ENCODE results near the gene PLD4.

The PLD4 gene

GRCh38 chr14:104976198-104977007, 51.7 kb downstream of the PLD4 start:
- DNase-seq, result no peak

DNA sequence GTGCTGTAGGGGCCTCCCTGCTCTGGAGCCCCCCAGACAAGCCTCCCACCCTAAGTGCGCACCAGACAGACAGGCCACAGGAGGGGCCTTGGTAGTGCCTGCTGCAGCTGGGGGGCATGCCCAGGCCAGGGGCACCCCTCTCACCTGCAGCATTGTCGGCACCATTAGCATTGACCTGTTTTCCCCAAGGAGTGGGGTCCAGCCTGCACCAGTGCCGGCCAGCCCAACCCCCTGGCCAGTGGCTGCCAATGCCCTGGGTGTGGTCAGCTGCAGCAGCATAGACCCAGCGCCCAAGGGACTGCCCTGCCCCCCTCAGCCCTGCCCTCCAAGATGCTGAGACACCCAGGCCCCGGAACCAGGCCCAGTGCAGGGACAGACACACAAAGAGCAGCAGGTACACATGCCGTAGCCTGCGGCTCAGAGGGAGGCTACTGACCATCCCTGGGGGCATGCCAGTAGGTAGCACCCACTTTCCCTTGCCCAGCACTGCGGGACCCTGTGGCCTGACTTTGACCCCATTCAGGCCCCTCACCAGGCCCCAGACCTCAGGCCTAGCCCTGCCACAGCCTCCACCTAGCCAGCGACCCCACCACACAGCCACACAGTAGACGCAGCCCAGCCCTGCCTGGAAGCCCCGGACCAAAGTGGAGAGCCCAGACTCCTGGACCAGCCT, 52.5 kb downstream of the PLD4 start:
- DNase-seq, result no peak

DNA sequence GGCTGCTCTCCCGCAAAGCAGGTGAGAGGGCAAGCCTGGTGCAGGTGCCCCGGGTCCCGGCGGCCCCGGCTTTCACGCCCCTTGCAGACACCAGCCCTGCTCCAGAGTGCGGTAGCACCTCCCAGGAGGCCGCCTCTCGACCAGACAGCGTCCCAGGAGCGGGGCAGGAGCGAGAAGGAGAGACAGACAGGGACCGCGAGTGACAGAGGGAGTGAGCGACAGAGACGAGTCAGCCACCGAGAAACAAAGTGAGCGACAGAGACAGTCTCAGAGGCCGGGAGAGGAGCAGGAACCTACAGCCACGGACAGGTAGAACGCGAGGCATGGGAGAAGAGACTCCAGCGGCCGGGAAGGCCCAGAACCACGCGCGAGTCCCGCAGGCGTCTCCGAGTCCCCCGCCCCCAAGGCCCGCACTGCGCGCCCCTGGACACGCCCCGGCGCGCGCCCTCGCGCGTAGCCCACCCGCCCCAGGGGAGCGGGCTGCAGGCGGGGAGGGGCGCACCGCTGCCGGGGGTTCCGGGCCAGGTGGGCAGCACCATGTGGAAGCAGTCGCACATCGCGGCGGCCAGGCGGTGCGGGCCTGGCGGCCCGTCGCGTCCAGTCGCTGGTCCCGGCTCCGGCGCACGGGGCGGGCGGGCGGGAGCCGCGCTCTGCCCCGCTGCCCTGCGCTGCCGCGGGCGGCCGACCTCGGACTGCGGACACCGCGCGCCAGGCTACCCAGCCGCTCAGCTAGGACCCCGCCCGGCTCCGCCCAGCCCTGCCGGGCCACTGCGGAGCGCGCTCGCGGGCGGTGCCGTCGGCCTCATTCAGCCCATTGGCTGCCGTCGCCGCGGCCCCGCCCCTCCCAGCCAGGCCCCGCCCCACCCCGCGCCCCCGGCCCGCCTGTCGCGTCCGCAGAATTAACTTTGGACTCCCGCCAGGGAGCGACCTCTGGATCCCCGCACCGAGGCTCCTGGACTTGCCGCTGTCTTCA, 53.3 kb downstream of the PLD4 start, which contains the start of gene AHNAK2:
AHNAK2 (minus strand) TSS at position 694 of the 973 bp plus-strand sequence; CDS start at position 557, 137 bp downstream.
- no peak for DNase-seq

- no peak for DNase-seq
Measured at GRCh38 chr14:104978746-104979691, 54.3 kb downstream of the PLD4 start.

- no peak for DNase-seq
Measured at GRCh38 chr14:104979758-104980610, 55.3 kb downstream of the PLD4 start.

DNA sequence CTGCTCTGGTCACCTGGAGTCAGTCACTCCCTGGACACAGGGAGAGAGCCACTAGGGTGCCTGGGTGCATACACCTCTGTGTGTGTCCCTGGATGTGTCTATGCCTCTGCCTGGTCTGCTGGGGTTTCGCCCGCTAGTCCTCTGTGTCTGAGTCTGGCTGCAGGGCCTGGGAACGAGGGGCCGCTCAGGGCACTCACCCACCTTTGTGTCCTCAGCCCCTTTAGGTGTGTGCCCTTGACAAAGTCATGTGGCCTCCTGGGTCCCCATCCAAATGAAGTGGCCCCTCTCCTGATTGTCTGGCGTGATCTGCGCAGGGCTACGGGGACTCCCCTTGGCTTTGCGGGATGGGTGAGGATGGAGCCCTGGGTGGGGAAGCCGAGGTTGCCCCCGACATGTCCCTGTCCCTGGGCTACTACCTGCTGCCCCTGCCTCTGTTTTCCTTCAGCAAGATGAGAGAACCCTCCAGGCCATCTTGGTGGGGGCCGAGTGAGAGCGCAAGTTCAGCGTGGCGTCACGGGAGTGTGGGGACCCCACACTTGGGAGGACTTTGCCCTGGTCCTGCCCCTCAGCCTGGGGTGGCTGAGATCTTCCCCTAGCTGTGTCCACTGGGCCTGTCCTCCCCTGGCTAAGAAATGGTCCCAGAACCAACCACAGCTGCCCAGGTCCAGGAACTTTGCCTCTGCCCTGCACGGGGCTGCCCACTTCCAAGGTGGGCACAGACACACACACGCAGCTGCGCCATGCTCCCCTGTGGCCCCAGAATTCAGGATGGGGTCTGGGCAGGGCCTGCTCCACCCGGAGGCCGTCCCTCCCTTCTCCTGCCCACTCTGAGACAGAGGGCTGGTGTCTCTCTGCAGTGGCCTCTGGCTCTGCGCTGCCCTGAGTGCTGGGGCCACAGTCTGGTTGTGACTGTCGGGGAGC, 56.2 kb downstream of the PLD4 start:
- no peak for DNase-seq

DNA sequence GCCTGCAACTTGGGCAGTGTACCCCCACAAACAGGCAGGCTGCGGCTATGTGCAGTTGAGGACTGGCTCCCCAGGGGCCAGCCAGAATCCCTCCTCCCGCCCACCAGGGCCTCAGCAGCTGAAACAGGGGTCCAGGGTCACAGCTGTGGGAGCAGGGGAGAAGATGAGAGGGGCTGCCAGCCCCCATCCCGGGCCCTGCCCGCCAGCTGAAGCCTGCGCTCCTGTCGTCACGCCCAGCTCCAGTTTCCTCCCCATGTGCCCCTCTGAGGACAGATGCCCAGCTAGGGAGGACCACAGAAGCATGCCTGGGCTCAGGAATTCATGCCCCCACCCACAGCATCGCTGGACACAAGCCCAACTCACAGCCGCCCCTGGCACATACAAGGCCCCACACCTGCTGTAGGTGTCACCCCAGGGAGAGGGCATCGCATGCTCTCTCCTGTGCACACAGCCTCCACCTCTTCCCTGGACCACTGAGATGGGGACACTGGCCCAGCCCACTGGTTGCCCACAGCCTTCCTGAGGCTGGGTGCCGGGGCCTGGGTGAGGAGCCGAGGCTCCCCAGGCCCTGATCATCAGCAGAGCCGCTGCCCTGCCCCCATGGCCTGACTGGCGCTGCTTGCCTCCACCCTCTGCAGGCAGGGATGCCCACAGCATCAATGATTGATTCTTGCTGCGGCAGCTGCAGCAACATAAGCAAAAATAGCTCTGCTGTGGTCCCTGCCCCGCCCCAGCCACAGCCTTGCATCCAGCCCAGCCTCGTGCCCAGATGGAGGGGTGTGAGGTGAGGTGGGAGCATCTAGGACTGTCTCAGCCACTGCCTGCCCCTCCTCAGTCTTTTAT, 57.2 kb downstream of the PLD4 start:
- DNase-seq, result no peak

DNA sequence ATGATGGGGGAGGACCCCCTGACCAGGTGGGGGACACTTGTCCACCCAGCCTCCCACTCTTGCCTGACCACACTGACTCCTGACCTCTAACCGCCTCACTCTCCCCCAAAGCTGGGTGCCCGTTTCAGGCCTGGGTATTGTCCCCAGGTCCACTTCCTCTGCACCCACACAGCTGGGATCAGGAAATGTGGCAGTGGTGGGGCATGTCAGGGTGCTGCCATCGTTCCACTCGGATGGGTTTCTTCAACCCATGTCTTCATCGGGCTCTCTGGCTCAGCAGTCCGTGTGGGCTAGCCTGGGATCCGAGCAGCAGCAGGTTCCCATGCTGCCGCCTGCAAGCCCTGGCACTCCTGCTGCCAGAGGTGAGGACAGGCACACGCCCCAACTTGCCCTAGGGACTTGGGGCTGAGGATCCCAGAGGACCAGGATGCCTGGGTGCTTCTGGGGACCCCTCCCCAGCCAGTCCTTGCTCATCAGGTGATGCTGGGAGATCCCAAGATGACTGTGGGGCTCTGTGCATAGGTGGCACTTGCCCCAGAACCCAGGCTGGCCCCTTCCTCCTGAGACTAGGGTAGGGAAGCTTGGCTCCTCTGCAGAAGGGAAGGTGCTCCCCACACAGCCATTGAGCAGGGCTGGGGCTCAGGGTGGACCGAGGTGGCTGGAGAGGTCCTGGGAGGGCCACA, 58.0 kb downstream of the PLD4 start:
- DNase-seq, result no peak
